ENCODE data around the gene UBE2E2.

Gene UBE2E2

DNA sequence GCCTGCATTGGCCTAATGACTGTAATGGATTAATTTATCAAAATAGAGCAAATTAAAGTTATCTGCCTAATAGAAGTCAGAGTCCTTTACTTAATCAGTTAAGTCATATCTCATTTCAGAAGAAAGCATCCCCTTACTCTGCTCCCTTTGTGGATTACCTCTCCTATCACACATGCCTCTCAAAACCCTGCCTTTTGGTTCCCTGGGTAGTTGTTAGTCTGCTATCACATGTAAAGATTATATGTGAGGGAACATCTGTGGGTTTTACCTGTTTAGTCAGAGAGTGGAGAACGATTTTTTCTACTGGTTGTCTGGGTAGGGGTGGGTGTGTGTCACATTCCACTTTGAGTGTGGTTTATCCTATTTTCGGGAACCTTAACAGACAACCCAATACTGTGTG is 16.4 kb downstream of the UBE2E2 start:
- Histone ChIP-seq H3K36me3 (ENCODE audit: insufficient read depth, low read depth, low read length) (no peaks in the 10 kb centered on the region), H3K4me1 (ENCODE audit: insufficient read depth, low read length) (no peaks in the 10 kb centered on the region), H3K9ac (ENCODE audit: low read depth, low read length) (no peak overlapping the region), H3K4me3 (ENCODE audit: low read length) (no peak overlapping the region), H3K27ac (ENCODE audit: low read length) (no peak overlapping the region), H3K27me3 (ENCODE audit: insufficient read depth, low read length) (no peaks in the 10 kb centered on the region), H3K9me3 (ENCODE audit: insufficient read depth, low read depth, low read length) (no peaks in the 10 kb centered on the region; the same call in 1 of the 2 replicates)

DNA sequence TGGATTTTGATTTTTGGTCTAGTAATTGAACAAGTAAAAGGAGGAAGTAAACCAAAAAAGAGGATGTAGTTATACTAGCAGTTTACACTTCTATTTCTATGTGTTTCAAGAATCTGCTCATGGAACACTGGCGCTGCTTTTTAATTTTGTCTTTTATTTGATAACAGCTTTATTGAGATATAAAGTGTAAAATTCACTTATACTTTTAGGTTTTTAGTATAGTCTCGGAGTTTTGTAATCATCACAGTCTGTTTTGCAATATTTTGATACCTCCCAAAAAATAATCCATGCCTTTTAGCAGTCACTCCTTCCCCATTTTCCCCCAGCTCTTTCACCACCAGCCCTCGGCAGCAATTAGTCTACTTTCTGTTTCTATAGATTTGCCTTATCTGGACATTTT is 18.0 kb downstream of the UBE2E2 start:
- no peaks in the 10 kb centered on the region for H3K4me1 ChIP-seq (ENCODE audit: insufficient read depth, low read length)
- H3K27ac ChIP-seq (ENCODE audit: low read length) = no peak overlapping the region
- H3K9me3 ChIP-seq (ENCODE audit: insufficient read depth, low read depth, low read length) = no peaks in the 10 kb centered on the region; the same call in 1 of the 2 replicates
- H3K4me3 ChIP-seq (ENCODE audit: low read length) = no peak overlapping the region
- H3K27me3 ChIP-seq (ENCODE audit: insufficient read depth, low read length) = no peaks in the 10 kb centered on the region
- no peaks in the 10 kb centered on the region for H3K36me3 ChIP-seq (ENCODE audit: insufficient read depth, low read depth, low read length)
- H3K9ac ChIP-seq (ENCODE audit: low read depth, low read length) = no peak overlapping the region

DNA sequence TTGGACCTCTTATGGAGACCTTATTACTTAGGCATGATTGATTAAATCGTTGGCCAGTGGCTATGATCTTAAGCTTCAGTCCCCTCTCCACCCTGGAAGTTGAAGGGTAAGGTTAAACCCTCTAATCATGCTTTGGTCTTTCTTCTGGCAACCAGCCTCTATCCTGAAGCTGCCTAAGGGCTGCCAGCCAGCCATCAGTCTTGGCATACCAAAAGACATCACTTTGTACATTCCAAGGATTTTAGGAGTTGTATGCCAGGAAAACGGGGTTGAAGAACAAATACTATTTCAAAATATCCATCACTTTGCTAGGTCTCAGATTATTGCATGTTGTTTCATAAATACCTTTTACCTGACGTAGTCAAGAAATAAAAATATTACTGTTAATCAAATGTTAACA is 28.9 kb downstream of the UBE2E2 start:
- Histone ChIP-seq H3K4me1 (ENCODE audit: insufficient read depth, low read length) (peaks cover 4% of the 10 kb centered on the region; the same call in 1 of the 2 replicates), H3K9ac (ENCODE audit: low read depth, low read length) (no peak overlapping the region), H3K9me3 (ENCODE audit: insufficient read depth, low read depth, low read length) (no peaks in the 10 kb centered on the region), H3K4me3 (ENCODE audit: low read length) (no peak overlapping the region), H3K27ac (ENCODE audit: low read length) (no peak overlapping the region), H3K27me3 (ENCODE audit: insufficient read depth, low read length) (no peaks in the 10 kb centered on the region), H3K36me3 (ENCODE audit: insufficient read depth, low read depth, low read length) (no peaks in the 10 kb centered on the region)

DNA sequence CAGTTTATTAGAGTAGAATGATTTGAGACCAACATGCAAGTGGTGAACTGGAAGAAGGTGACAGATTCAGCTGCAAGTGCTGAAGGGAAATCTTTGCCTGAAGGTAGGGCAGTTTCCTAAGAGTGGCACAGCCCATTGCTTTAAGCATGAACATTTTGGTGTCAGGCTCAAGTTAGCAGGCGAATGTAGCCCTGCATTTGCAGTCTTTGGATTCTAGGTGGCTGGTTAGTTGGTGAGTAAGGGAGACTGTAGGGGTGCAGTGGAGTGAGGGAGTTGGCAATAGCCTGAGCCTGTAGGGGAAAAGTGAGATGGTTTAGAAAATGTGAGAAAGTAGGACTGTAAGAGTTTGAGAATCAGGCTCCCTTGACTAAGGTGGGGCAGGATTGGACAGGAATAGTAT is 29.7 kb downstream of the UBE2E2 start:
- Histone ChIP-seq H3K4me1 (ENCODE audit: insufficient read depth, low read length) (peaks cover 7% of the 10 kb centered on the region), H3K9ac (ENCODE audit: low read depth, low read length) (no peak overlapping the region), H3K36me3 (ENCODE audit: insufficient read depth, low read depth, low read length) (no peaks in the 10 kb centered on the region), H3K27ac (ENCODE audit: low read length) (no peak overlapping the region), H3K4me3 (ENCODE audit: low read length) (no peak overlapping the region), H3K27me3 (ENCODE audit: insufficient read depth, low read length) (no peaks in the 10 kb centered on the region), H3K9me3 (ENCODE audit: insufficient read depth, low read depth, low read length) (no peaks in the 10 kb centered on the region)

DNA sequence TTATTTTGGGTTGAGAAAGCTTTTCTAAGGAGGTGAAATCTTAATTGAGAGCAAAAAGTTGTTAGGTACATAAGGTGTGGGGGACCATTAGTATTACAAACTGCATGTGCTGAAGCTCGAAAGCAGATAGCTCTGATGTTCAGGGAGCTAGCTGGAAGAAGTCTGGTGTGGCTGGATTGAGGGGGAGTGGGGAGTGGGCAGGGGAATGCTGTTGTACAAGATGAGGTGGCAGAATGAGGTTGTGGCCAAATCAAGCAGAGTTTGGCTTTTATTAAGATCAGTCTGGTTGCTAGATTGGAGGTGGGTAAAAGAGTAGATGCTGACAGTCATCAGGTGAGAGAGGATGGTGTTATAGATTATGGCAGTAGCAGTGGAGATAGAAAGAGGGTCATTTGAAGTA is 32.1 kb downstream of the UBE2E2 start:
- H3K9ac ChIP-seq (ENCODE audit: low read depth, low read length) = no peak overlapping the region
- H3K27me3 ChIP-seq (ENCODE audit: insufficient read depth, low read length) = no peaks in the 10 kb centered on the region
- H3K27ac ChIP-seq (ENCODE audit: low read length) = no peak overlapping the region
- no peaks in the 10 kb centered on the region for H3K9me3 ChIP-seq (ENCODE audit: insufficient read depth, low read depth, low read length)
- no peaks in the 10 kb centered on the region for H3K36me3 ChIP-seq (ENCODE audit: insufficient read depth, low read depth, low read length)
- no peak overlapping the region for H3K4me3 ChIP-seq (ENCODE audit: low read length)
- peaks cover 15% of the 10 kb centered on the region for H3K4me1 ChIP-seq (ENCODE audit: insufficient read depth, low read length)

DNA sequence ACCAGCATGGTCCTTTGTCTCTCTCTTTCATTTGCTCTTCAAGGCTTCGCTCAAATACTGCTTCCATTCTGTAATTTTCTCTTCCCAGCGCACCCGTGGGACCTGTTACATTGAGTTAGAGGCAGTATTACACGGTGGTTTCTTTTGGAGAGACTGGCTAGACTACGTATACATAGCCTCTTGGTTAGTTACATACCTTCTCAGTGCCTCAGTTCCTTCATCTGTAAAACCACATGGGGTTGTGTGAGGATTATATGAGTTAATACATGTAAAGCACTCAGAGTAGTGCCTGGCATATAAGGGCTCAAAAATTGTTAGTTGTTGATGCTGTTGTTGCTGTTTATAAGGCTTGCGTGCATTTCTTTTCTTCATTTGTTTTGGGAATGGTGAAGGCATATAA is 33.8 kb downstream of the UBE2E2 start:
- Histone ChIP-seq H3K9me3 (ENCODE audit: insufficient read depth, low read depth, low read length) (no peaks in the 10 kb centered on the region), H3K27me3 (ENCODE audit: insufficient read depth, low read length) (no peaks in the 10 kb centered on the region), H3K4me3 (ENCODE audit: low read length) (no peak overlapping the region), H3K27ac (ENCODE audit: low read length) (no peak overlapping the region), H3K9ac (ENCODE audit: low read depth, low read length) (no peak overlapping the region), H3K36me3 (ENCODE audit: insufficient read depth, low read depth, low read length) (no peaks in the 10 kb centered on the region), H3K4me1 (ENCODE audit: insufficient read depth, low read length) (peaks cover 20% of the 10 kb centered on the region)

DNA sequence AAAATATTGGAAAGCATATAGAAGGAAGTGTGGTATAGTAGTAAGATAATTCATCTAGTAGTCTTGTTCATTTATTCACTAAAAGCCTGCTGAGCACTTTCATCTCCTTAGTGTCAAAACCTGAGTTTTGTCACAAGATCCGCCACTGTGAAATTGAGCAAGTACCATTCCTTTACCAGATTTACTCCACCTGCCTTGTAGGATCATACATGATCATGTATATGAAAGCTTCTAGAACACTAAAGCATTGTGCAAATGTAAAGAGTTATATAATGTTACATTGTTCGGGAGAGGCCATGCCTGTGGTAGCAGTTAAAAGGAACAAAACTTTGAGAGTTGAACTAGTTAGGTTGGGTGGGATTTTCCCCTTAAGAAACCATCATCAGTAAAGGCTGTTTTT is 35.0 kb downstream of the UBE2E2 start:
- Histone ChIP-seq H3K4me1 (ENCODE audit: insufficient read depth, low read length) (peaks cover 20% of the 10 kb centered on the region), H3K27ac (ENCODE audit: low read length) (no peak overlapping the region), H3K9ac (ENCODE audit: low read depth, low read length) (no peak overlapping the region), H3K27me3 (ENCODE audit: insufficient read depth, low read length) (no peaks in the 10 kb centered on the region), H3K36me3 (ENCODE audit: insufficient read depth, low read depth, low read length) (no peaks in the 10 kb centered on the region), H3K9me3 (ENCODE audit: insufficient read depth, low read depth, low read length) (no peaks in the 10 kb centered on the region), H3K4me3 (ENCODE audit: low read length) (no peak overlapping the region)

DNA sequence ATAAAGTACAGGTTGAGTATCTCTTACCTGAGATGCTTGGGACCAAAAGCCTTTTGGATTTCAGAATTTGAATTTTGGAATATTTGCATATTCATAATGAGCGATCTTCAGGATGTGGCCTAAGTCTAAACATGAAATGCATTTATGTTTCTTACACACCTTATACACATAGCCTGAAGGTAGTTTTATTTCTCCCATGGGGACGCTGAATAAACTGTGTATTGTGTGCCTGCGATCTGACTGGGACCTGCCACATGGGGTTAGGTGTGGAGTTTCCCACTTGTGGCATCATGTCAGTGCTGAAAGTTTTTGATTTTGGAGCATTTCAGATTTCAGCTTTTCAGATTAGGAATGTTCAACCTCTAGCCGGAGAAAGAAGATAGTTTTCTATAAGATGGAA is 35.5 kb downstream of the UBE2E2 start:
- no peaks in the 10 kb centered on the region for H3K9me3 ChIP-seq (ENCODE audit: insufficient read depth, low read depth, low read length)
- peaks cover 20% of the 10 kb centered on the region for H3K4me1 ChIP-seq (ENCODE audit: insufficient read depth, low read length)
- H3K27ac ChIP-seq (ENCODE audit: low read length) = no peak overlapping the region
- no peaks in the 10 kb centered on the region for H3K27me3 ChIP-seq (ENCODE audit: insufficient read depth, low read length)
- H3K4me3 ChIP-seq (ENCODE audit: low read length) = no peak overlapping the region
- H3K9ac ChIP-seq (ENCODE audit: low read depth, low read length) = no peak overlapping the region
- H3K36me3 ChIP-seq (ENCODE audit: insufficient read depth, low read depth, low read length) = no peaks in the 10 kb centered on the region

DNA sequence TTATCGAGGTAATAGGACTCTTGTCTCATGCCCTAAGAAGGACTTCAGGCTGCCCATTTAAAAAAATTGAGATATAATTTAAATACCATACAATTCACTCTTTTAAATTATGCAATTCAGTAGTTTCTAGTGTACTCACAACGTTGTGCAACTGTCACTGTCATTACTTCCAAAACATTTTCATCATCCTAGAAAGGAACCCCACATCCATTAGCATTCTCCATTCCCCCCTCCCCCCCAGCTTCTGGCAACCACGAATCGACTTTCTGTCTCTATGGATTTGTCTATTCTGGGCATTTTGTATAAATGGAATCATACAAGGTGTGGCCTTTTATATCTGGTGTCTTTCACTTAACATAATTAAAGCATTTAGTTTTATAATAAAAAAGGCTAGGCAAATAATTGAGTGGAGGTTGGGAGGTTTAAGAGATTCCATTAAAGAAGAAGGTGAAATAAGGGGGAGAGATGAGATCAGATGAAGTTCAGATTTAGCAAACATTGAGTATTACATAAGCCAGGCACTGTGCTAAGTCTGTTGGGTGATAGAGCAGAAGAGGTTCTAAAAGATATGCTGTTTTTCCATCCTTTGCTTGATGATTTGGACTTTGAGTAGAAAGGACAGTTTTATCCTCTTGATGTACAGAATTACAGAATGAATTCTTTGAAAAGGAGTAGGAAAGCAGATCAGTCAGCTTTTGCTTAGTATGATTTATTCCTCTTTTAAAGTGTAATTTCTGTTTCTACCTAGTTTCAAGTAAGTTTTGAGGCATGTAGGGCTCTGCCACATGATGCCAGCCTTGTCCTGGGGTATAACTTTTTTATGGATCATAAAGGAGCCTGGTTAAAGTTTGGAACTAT is 36.3 kb downstream of the UBE2E2 start:
- Histone ChIP-seq H3K27ac (ENCODE audit: low read length) (no peak overlapping the region), H3K4me3 (ENCODE audit: low read length) (no peak overlapping the region), H3K27me3 (ENCODE audit: insufficient read depth, low read length) (no peaks in the 10 kb centered on the region), H3K36me3 (ENCODE audit: insufficient read depth, low read depth, low read length) (no peaks in the 10 kb centered on the region), H3K9me3 (ENCODE audit: insufficient read depth, low read depth, low read length) (no peaks in the 10 kb centered on the region), H3K4me1 (ENCODE audit: insufficient read depth, low read length) (peaks cover 20% of the 10 kb centered on the region), H3K9ac (ENCODE audit: low read depth, low read length) (no peak overlapping the region)

DNA sequence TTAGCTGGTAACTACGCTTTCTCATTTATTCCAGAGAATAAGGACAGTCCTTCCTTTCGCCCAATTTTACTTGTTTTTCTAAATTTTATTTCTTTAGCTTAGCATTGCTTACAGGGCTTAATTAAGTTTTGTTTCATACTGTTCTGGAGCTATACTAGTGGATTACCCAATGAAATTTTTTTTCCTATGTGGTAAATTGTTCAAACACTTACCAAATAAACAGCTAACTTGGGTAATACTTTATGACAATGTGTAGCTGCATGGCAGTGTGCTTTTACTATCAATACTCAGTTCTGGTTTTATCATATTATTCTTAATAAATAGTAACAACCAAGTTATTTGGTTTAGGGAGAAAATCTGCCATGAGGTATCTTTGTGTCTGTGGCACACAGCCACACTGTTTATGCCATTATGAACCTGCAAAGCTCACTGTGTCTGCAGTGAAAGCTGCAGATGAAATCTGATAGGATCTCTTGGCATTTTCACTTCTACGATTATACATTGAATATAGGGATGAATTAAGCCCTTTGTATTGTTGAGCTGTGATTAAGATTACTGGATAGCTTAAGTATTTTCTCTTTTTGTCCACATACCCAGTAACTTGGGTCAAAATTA is 37.2 kb downstream of the UBE2E2 start:
- H3K27me3 ChIP-seq (ENCODE audit: insufficient read depth, low read length) = no peaks in the 10 kb centered on the region
- H3K36me3 ChIP-seq (ENCODE audit: insufficient read depth, low read depth, low read length) = no peaks in the 10 kb centered on the region
- H3K4me1 ChIP-seq (ENCODE audit: insufficient read depth, low read length) = peaks cover 20% of the 10 kb centered on the region
- no peaks in the 10 kb centered on the region for H3K9me3 ChIP-seq (ENCODE audit: insufficient read depth, low read depth, low read length)
- H3K9ac ChIP-seq (ENCODE audit: low read depth, low read length) = no peak overlapping the region
- no peak overlapping the region for H3K4me3 ChIP-seq (ENCODE audit: low read length)
- H3K27ac ChIP-seq (ENCODE audit: low read length) = no peak overlapping the region

DNA sequence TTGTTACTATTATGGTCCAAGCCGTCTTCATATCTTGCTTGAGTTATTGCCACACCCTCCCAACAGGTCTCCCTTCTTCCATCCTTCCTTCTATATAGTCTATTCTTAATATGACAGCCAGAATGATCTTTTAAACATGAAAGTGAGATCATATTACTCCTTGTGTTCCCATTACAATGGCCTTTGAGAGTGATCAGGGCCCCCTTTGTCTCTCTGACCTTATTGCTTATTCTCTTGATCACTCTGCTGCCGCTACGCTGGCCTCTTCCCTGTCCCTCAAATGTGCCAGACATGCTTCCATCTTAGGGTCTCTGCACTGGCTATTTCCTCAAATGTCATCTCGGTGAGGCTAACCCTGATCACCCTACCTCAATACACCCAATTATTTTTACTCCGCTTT is 38.1 kb downstream of the UBE2E2 start:
- H3K4me3 ChIP-seq (ENCODE audit: low read length) = no peak overlapping the region
- H3K4me1 ChIP-seq (ENCODE audit: insufficient read depth, low read length) = peaks cover 20% of the 10 kb centered on the region
- H3K9ac ChIP-seq (ENCODE audit: low read depth, low read length) = no peak overlapping the region
- H3K36me3 ChIP-seq (ENCODE audit: insufficient read depth, low read depth, low read length) = no peaks in the 10 kb centered on the region
- H3K27me3 ChIP-seq (ENCODE audit: insufficient read depth, low read length) = no peaks in the 10 kb centered on the region
- H3K9me3 ChIP-seq (ENCODE audit: insufficient read depth, low read depth, low read length) = no peaks in the 10 kb centered on the region
- no peak overlapping the region for H3K27ac ChIP-seq (ENCODE audit: low read length)

DNA sequence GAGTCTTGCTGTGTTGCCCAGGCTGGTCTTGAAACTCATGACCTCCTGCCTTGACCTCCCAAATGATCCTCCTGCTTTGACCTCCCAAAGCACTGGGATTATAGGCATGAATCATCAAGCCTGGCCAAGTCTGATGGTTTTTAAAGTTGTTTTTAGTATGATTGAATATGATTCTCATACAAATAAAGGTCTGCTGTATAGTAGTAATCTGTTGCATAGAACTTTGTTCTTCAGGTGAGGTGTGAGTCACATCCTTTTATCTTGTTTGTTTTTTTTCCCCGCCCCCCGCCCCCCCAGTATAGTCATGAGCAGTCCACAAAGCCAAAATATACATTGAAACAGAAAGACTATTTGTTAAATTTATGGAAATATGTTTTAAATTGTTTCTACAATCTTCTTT is 39.0 kb downstream of the UBE2E2 start:
- H3K36me3 ChIP-seq (ENCODE audit: insufficient read depth, low read depth, low read length) = no peaks in the 10 kb centered on the region
- no peaks in the 10 kb centered on the region for H3K9me3 ChIP-seq (ENCODE audit: insufficient read depth, low read depth, low read length)
- H3K27ac ChIP-seq (ENCODE audit: low read length) = no peak overlapping the region
- no peaks in the 10 kb centered on the region for H3K27me3 ChIP-seq (ENCODE audit: insufficient read depth, low read length)
- no peak overlapping the region for H3K4me3 ChIP-seq (ENCODE audit: low read length)
- H3K4me1 ChIP-seq (ENCODE audit: insufficient read depth, low read length) = peaks cover 14% of the 10 kb centered on the region
- H3K9ac ChIP-seq (ENCODE audit: low read depth, low read length) = no peak overlapping the region

Measured in iPS-20b (cell line).